Measurements from ENCODE around the gene NUP210.

NUP210 gene

GRCh38 chr3:13323822-13324221 lies 96.3 kb downstream of the NUP210 start:
- DNase-seq (ENCODE audit: low read depth): no peak

GRCh38 chr3:13322324-13322723 lies 97.8 kb downstream of the NUP210 start:
- no peak for DNase-seq (ENCODE audit: low read depth)

- DNase-seq (ENCODE audit: low read depth): no peak
Measured at GRCh38 chr3:13319564-13320220, 100.4 kb downstream of the NUP210 start.

GRCh38 chr3:13318626-13319470 lies 101.3 kb downstream of the NUP210 start:
- no peak for DNase-seq (ENCODE audit: low read depth)

- no peak for DNase-seq (ENCODE audit: low read depth)
Measured at GRCh38 chr3:13317596-13318320, 102.4 kb downstream of the NUP210 start.

- DNase-seq (ENCODE audit: low read depth): no peak
Measured at GRCh38 chr3:13316603-13317002, 103.5 kb downstream of the NUP210 start.

GRCh38 chr3:13314877-13315276 lies 105.2 kb downstream of the NUP210 start:
- no peak for DNase-seq (ENCODE audit: low read depth)

GRCh38 chr3:13313813-13314212 lies 106.3 kb downstream of the NUP210 start:
- DNase-seq (ENCODE audit: low read depth): no peak

- DNase-seq (ENCODE audit: low read depth): no peak
Measured at GRCh38 chr3:13309004-13309403, 111.1 kb downstream of the NUP210 start.

GRCh38 chr3:13308380-13308801 lies 111.7 kb downstream of the NUP210 start:
- DNase-seq (ENCODE audit: low read depth): no peak

- no peak for DNase-seq (ENCODE audit: low read depth)
Measured at GRCh38 chr3:13307041-13307440, 113.1 kb downstream of the NUP210 start.

- no peak for DNase-seq (ENCODE audit: low read depth)
Measured at GRCh38 chr3:13305623-13306022, 114.5 kb downstream of the NUP210 start.

- DNase-seq (ENCODE audit: low read depth): no peak
Measured at GRCh38 chr3:13303410-13303809, 116.7 kb downstream of the NUP210 start.

- DNase-seq (ENCODE audit: low read depth): no peak
Measured at GRCh38 chr3:13301286-13301987, 118.7 kb downstream of the NUP210 start.

GRCh38 chr3:13300546-13301285 lies 119.4 kb downstream of the NUP210 start:
- no peak for DNase-seq (ENCODE audit: low read depth)

- DNase-seq (ENCODE audit: low read depth): no peak
Measured at GRCh38 chr3:13299531-13300155, 120.5 kb downstream of the NUP210 start.

GRCh38 chr3:13296662-13297061 lies 123.5 kb downstream of the NUP210 start:
- DNase-seq (ENCODE audit: low read depth): no peak

GRCh38 chr3:13294442-13295351 lies 125.4 kb downstream of the NUP210 start:
- no peak for DNase-seq (ENCODE audit: low read depth)

- no peak for DNase-seq (ENCODE audit: low read depth)
Measured at GRCh38 chr3:13292375-13292774, 127.7 kb downstream of the NUP210 start.

GRCh38 chr3:13290941-13291340 lies 129.2 kb downstream of the NUP210 start:
- no peak for DNase-seq (ENCODE audit: low read depth)
